Heart left ventricle (tissue), 13 donors: ENCODE measurements around the gene CACNA1G.

Source experiments
- CTCF ChIP-seq, 12 donors: fragments of 200-600 bp; sonication (generic) in 4 of 12; IDR thresholded peaks; one replicate each; pipeline versions ENCODE4 v1.5.0 to v1.8.0; 2018 to 2022; ENCODE audit warnings: antibody characterized with exemption in 12 of 12, mild to moderate bottlenecking in 5 of 12
- POLR2A ChIP-seq, 2 donors: fragments of 450-650 bp; IDR thresholded peaks; one replicate each; pipeline ENCODE4 v1.6.1; 2017; ENCODE audit warnings: antibody characterized with exemption in 2 of 2, mild to moderate bottlenecking in 2 of 2, moderate library complexity in 2 of 2
- donor health status: ischemic (EF 13 %, LVEDD 7.1; RV severe dilation, severe dysfunction).
- donor health status: DM: no; HTN: yes; CAD: no.
- donor health status: DM: no; HTN: no; CAD: no.
- donor health status: ischemic (EF 25% LVEDD 6.9; RV normal size, moderate dysfunction).
- donor health status: ischemic (EF 25% LVEDD 5.7; RV mildly dilated, moderate dysfunction).
- donor health status: ischemic (EF 35%, LVEDD 5.7; RV mildly dilated, moderate dysfunction).
- donor health status: nonischemic (EF 11% LVEDD 7.7; RV severe dilation, severe dysfunction).
- donor health status: DM: yes; HTN: yes; CAD: no.
- donor health status: PGD.
- donor health status: ischemic (EF 29% LVEDD 5.4; RV normal size, mild dysfunction).
- donor health status: nonischemic (EF 23%, LVEDD 6.1; RV moderate dilation, normal function).

GRCh38 chr17:50570032-50570431 is 9.5 kb downstream of the CACNA1G start:
- no peak for TF ChIP-seq CTCF (IDR thresholded peaks at IDR 0.05)
- TF ChIP-seq POLR2A (IDR thresholded peaks at IDR 0.05) = no peak
